ENCODE measurements around the gene MKRN2. TPM values are rescaled to one million over a fixed set of nuclear protein-coding genes. Genes with fewer than 3 reads are reported as not detected.
A peak's percentile ranks its signal among the peaks of the same experiment; 100 is the strongest.
"Not testable (repeated sequence)": the region's sequence is repeated elsewhere in the genome, so short reads cannot be mapped to it uniquely, and the experiment has no call there.

MKRN2 gene
- total RNA-seq, 1 experiment from 2014 or later: 38.3 TPM

- peak; percentile 12 for DNase-seq (ENCODE audit: low read depth)
Measured at GRCh38 chr3:12588039-12589009, 31.4 kb downstream of the MKRN2 start.

- no peak for DNase-seq (ENCODE audit: low read depth)
Measured at GRCh38 chr3:12590096-12590495, 33.2 kb downstream of the MKRN2 start.

GRCh38 chr3:12591456-12591855 is 34.6 kb downstream of the MKRN2 start:
- no peak for DNase-seq (ENCODE audit: low read depth)

GRCh38 chr3:12591997-12592715 is 35.3 kb downstream of the MKRN2 start:
- no peak for DNase-seq (ENCODE audit: low read depth)

GRCh38 chr3:12593473-12593872 is 36.6 kb downstream of the MKRN2 start:
- DNase-seq (ENCODE audit: low read depth): no peak

GRCh38 chr3:12598890-12599289 is 42.0 kb downstream of the MKRN2 start:
- DNase-seq (ENCODE audit: low read depth): no peak

GRCh38 chr3:12601072-12601471 is 44.2 kb downstream of the MKRN2 start:
- peak; percentile 12 for DNase-seq (ENCODE audit: low read depth)

- DNase-seq (ENCODE audit: low read depth): no peak
Measured at GRCh38 chr3:12603969-12604368, 47.1 kb downstream of the MKRN2 start.

- DNase-seq (ENCODE audit: low read depth): no peak
Measured at GRCh38 chr3:12608376-12608775, 51.5 kb downstream of the MKRN2 start.

GRCh38 chr3:12611117-12611516 is 54.2 kb downstream of the MKRN2 start:
- peak; percentile 18 for DNase-seq (ENCODE audit: low read depth)

- DNase-seq (ENCODE audit: low read depth): no peak
Measured at GRCh38 chr3:12612514-12613226, 55.8 kb downstream of the MKRN2 start.

GRCh38 chr3:12613250-12613649 is 56.4 kb downstream of the MKRN2 start:
- no peak for DNase-seq (ENCODE audit: low read depth)

- DNase-seq (ENCODE audit: low read depth): no peak
Measured at GRCh38 chr3:12615266-12615665, 58.4 kb downstream of the MKRN2 start.

- DNase-seq (ENCODE audit: low read depth): no peak
Measured at GRCh38 chr3:12618426-12618825, 61.5 kb downstream of the MKRN2 start.

- no peak for DNase-seq (ENCODE audit: low read depth)
Measured at GRCh38 chr3:12620305-12620704, 63.4 kb downstream of the MKRN2 start.

GRCh38 chr3:12620729-12621128 is 63.8 kb downstream of the MKRN2 start:
- DNase-seq (ENCODE audit: low read depth): no peak

- DNase-seq (ENCODE audit: low read depth): no peak
Measured at GRCh38 chr3:12622335-12622734, 65.4 kb downstream of the MKRN2 start.

- no peak for DNase-seq (ENCODE audit: low read depth)
Measured at GRCh38 chr3:12624056-12624455, 67.2 kb downstream of the MKRN2 start.

GRCh38 chr3:12624964-12625363 is 68.1 kb downstream of the MKRN2 start:
- not testable (repeated sequence) for DNase-seq (ENCODE audit: low read depth)

GRCh38 chr3:12627370-12627769 is 70.5 kb downstream of the MKRN2 start:
- DNase-seq (ENCODE audit: low read depth): no peak

- DNase-seq (ENCODE audit: low read depth): no peak
Measured at GRCh38 chr3:12628813-12629212, 71.9 kb downstream of the MKRN2 start.

GRCh38 chr3:12629560-12629959 is 72.7 kb downstream of the MKRN2 start:
- DNase-seq (ENCODE audit: low read depth): peak; percentile 48

All from RPMI7951 (cell line).